Measurements from ENCODE around the gene OBP2A. TPM values are rescaled to one million over a fixed set of nuclear protein-coding genes. Genes with fewer than 3 reads are reported as not detected.

OBP2A gene
- polyA plus RNA-seq, 4 donors = 0.29 to 0.33 TPM; not detected in 2

GRCh38 chr9:135550344-135550918, 4.5 kb downstream of the OBP2A start:
- DNase-seq (ENCODE audit: low read depth in 4 of 4, low spot score in 3 of 4) = no peak

- DNase-seq (ENCODE audit: low read depth in 4 of 4, low spot score in 3 of 4) = no peak
Measured at GRCh38 chr9:135551031-135551430, 5.1 kb downstream of the OBP2A start.

- DNase-seq (ENCODE audit: low read depth in 4 of 4, low spot score in 3 of 4) = no peak
Measured at GRCh38 chr9:135551456-135551855, 5.5 kb downstream of the OBP2A start.

- no peak for DNase-seq (ENCODE audit: low read depth in 4 of 4, low spot score in 3 of 4)
Measured at GRCh38 chr9:135552021-135552697, 6.2 kb downstream of the OBP2A start.

- no peak for DNase-seq (ENCODE audit: low read depth in 4 of 4, low spot score in 3 of 4)
Measured at GRCh38 chr9:135552698-135553171, 6.8 kb downstream of the OBP2A start.

DNA sequence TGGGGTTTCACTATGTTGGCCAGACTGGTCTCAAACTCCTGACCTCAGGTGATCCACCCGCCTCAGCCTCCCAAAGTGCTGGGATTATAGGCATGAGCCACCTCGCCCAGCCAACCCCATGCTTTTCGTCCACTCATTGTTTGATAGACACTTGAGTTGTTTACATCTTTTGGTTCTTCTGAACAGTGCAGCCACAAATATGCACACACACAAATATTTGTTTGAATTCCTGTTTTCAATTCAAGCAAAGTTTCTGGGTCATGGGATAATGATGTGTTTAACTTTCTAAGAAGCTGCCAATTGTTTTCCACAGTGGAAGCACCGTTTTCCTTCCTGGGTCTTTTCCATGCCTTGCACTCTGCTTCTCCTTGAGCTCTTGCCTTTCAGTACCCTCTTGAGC, 8.8 kb downstream of the OBP2A start:
- DNase-seq (ENCODE audit: low read depth in 4 of 4, low spot score in 3 of 4) = no peak

- DNase-seq (ENCODE audit: low read depth in 4 of 4, low spot score in 3 of 4) = no peak
Measured at GRCh38 chr9:135555203-135555602, 9.3 kb downstream of the OBP2A start.

GRCh38 chr9:135555910-135556309, 10.0 kb downstream of the OBP2A start:
- DNase-seq (ENCODE audit: low read depth in 4 of 4, low spot score in 3 of 4) = no peak

DNA sequence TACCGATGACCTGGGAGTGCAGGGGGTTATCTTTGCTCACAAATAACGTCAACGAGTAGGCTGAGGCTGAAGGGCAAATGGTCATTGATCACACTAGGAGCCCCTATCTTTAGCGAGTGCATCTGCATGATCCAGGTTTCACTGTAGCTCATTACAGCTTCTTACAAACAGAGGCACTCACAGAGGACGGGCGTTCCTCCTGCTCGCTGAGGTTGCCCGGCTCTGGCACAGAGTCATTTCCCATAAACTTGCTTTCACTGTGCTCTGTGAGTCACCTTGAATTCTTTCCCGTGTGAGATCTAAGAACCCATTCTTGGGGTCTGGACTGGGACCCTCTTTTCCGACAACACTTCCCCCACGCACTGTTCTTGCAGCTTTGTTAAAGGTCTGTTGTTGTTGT, 13.7 kb downstream of the OBP2A start:
- no peak for DNase-seq (ENCODE audit: low read depth in 4 of 4, low spot score in 3 of 4)

GRCh38 chr9:135561391-135562234, 15.7 kb downstream of the OBP2A start, which contains the start of gene PAEP:
Gene PAEP (plus strand): TSS chr9:135561756.
- DNase-seq (ENCODE audit: low read depth in 4 of 4, low spot score in 3 of 4) = no peak

- no peak for DNase-seq (ENCODE audit: low read depth in 4 of 4, low spot score in 3 of 4)
Measured at GRCh38 chr9:135562235-135562745, 16.4 kb downstream of the OBP2A start.

- no peak for DNase-seq (ENCODE audit: low read depth in 4 of 4, low spot score in 3 of 4)
Measured at GRCh38 chr9:135563039-135563476, 17.1 kb downstream of the OBP2A start.

DNA sequence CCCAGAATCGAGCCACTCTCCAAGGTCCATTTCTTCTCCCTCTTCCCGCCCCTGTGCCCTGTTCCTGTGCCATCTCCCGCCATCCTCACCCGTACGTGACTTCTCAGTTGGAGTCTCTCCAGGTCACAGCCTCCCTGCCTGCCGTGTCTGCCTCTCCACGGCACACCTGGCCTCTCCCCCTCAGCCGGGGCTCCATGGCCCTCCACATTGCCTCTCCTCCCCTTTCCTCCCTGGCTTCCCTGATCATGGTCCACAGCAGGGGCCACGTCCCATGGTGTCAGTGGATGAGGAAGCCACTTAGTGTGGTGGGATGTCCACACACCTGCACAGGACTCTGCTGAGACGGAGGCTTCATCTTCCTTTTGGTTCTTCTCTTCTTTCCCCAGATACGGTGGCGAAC, 17.9 kb downstream of the OBP2A start:
- DNase-seq (ENCODE audit: low read depth in 4 of 4, low spot score in 3 of 4) = no peak

- DNase-seq (ENCODE audit: low read depth in 4 of 4, low spot score in 3 of 4) = no peak
Measured at GRCh38 chr9:135565141-135565628, 19.3 kb downstream of the OBP2A start.

GRCh38 chr9:135565636-135566035, 19.7 kb downstream of the OBP2A start:
- no peak for DNase-seq (ENCODE audit: low read depth in 4 of 4, low spot score in 3 of 4)

GRCh38 chr9:135566552-135566951, 20.6 kb downstream of the OBP2A start:
- DNase-seq (ENCODE audit: low read depth in 4 of 4, low spot score in 3 of 4) = no peak

DNA sequence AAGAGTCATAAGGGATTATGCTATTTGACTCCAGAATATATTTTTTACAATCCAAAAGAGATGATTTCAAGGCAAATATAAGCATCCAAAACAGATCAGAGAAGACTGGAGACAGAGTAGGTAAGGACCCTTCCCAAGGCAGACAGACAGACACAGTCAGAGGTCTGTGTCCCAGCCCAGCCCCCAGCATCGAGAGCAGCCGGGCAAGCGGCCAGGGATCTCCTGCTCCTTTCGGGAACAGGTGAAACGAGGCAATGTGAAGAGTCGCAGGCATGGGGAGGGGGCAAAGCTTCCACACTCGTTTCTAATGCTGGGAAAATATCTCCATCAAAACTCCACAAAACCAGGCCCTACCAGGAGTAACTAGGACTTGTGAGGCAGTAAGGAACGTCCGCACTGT, 21.4 kb downstream of the OBP2A start:
- DNase-seq (ENCODE audit: low read depth in 4 of 4, low spot score in 3 of 4) = no peak

GRCh38 chr9:135568026-135568425, 22.1 kb downstream of the OBP2A start:
- DNase-seq (ENCODE audit: low read depth in 4 of 4, low spot score in 3 of 4) = no peak

DNA sequence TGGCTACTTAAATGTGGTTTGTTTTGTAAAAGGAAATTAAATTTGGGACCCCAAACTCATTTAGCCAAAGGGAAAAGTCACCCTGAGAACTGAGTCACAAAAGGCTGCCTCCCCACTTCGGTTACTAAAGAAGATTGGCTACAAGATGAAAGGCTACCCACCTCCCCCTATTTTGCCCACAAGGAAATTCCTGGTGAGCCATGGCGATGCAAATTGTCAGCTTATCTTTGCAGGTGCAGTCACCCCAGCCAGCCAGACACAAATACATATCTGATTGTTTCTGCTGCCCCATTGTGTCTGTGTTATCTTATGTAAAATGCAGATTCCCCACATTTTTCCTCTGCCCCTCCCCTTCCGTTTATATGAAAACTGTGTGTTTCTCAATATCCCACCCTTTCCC, 24.5 kb downstream of the OBP2A start:
- no peak for DNase-seq (ENCODE audit: low read depth in 4 of 4, low spot score in 3 of 4)

- no peak for DNase-seq (ENCODE audit: low read depth in 4 of 4, low spot score in 3 of 4)
Measured at GRCh38 chr9:135572233-135572632, 26.3 kb downstream of the OBP2A start.

GRCh38 chr9:135573124-135573523, 27.2 kb downstream of the OBP2A start:
- no peak for DNase-seq (ENCODE audit: low read depth in 4 of 4, low spot score in 3 of 4)
